K562 (cell line): Measurements from ENCODE around the gene LARP4B. TPM values are rescaled to one million over a fixed set of nuclear protein-coding genes. Genes with fewer than 3 reads are reported as not detected.
A peak's percentile ranks its signal among the peaks of the same experiment; 100 is the strongest.

ENCODE experiments used
- CEBPG ChIP-seq, 3 experiments: fragments of 200-800 bp in 1 of 3; sonication (Bioruptor generic) in 1 of 3; sonication (generic) in 1 of 3; formaldehyde crosslinking in 1 of 3; IDR thresholded peaks in 2 of 3; conservative IDR thresholded peaks in 1 of 3; 2 replicates each; pipeline versions ENCODE4 v1.6.1 to v1.8.0; 2016 to 2022; ENCODE audit warnings: missing compliant biosample characterization in 2 of 3, missing genetic modification characterization in 2 of 3, mild to moderate bottlenecking in 1 of 3, missing genetic modification reagents in 1 of 3
- EP300 ChIP-seq: IDR thresholded peaks from 2 replicates; pipeline ENCODE4 v1.6.1; 2012; ENCODE audit warnings: low read length, improper control_type of control experiment
- EZH2 ChIP-seq: IDR thresholded peaks from 2 replicates; pipeline ENCODE4 v1.6.1; 2012; ENCODE audit warnings: low read depth, mild to moderate bottlenecking, inconsistent platforms, low read length, borderline replicate concordance
- FOXJ2 ChIP-seq: fragments of 200-800 bp; sonication (Bioruptor generic); IDR thresholded peaks from 2 replicates; pipeline ENCODE4 v1.6.1; 2016; ENCODE audit warnings: missing genetic modification characterization, missing compliant biosample characterization
- HCFC1 ChIP-seq: IDR thresholded peaks from 2 replicates; pipeline ENCODE4 v1.6.1; 2012; ENCODE audit warnings: low read depth, low read length, improper control_type of control experiment
- HIVEP1 ChIP-seq: fragments of 250-450 bp; sonication (Bioruptor Pico); IDR thresholded peaks from 2 replicates; pipeline ENCODE4 v1.4.0; 2020; ENCODE audit warnings: mild to moderate bottlenecking
- HLTF ChIP-seq: fragments of 450-650 bp; IDR thresholded peaks from 2 replicates; pipeline ENCODE4 v1.6.1; 2016
- HSF4 ChIP-seq: fragments of 250-450 bp; sonication (Bioruptor Pico); IDR thresholded peaks from 2 replicates; pipeline ENCODE4 v2.1.2; 2022; ENCODE audit warnings: mild to moderate bottlenecking, moderate library complexity, borderline replicate concordance
- ILK ChIP-seq: fragments of 450-650 bp; IDR thresholded peaks from 2 replicates; pipeline ENCODE4 v1.6.1; 2016; ENCODE audit warnings: missing genetic modification characterization, low read depth, mild to moderate bottlenecking, missing compliant biosample characterization, moderate library complexity, borderline replicate concordance
- MTA1 ChIP-seq: fragments of 450-650 bp; IDR thresholded peaks from 2 replicates; pipeline ENCODE4 v1.6.1; 2017; ENCODE audit warnings: borderline replicate concordance
- RBM14 ChIP-seq: fragments of 200-400 bp; formaldehyde crosslinking; IDR thresholded peaks from 2 replicates; pipeline ENCODE4 v1.6.1; 2018; ENCODE audit warnings: low read depth, mild to moderate bottlenecking, low read length, moderate library complexity, borderline replicate concordance; ENCODE audit not compliant: insufficient read depth
- SIX5 ChIP-seq, 2 experiments: IDR thresholded peaks; 2 replicates each; pipeline ENCODE4 v1.6.1; 2011; ENCODE audit warnings: low read length in 2 of 2, borderline replicate concordance in 1 of 2, low read depth in 1 of 2, mild to moderate bottlenecking in 1 of 2, moderate library complexity in 1 of 2; ENCODE audit not compliant: insufficient read depth in 1 of 2
- SLC30A9 ChIP-seq: fragments of 250-450 bp; sonication (Bioruptor Pico); IDR thresholded peaks from 2 replicates; pipeline ENCODE4 v1.8.0; 2022; ENCODE audit warnings: mild to moderate bottlenecking, moderate library complexity
- STAG1 ChIP-seq: sonication (generic); formaldehyde crosslinking; IDR thresholded peaks from 2 replicates; pipeline ENCODE4 v1.5.0; 2020; ENCODE audit warnings: missing genetic modification reagents, borderline replicate concordance
- ZNF165 ChIP-seq: fragments of 250-450 bp; sonication (Bioruptor Pico); IDR thresholded peaks from 2 replicates; pipeline ENCODE4 v1.4.0; 2020; ENCODE audit warnings: borderline replicate concordance
- ZNF644 ChIP-seq: fragments of 200-800 bp; sonication (Bioruptor generic); IDR thresholded peaks from 2 replicates; pipeline ENCODE4 v1.6.1; 2016; ENCODE audit warnings: low read depth, missing genetic modification characterization, missing compliant biosample characterization
- ZNF778 ChIP-seq: fragments of 450-650 bp; formaldehyde crosslinking; IDR thresholded peaks from 2 replicates; pipeline ENCODE4 v1.4.0; 2020; ENCODE audit warnings: mild to moderate bottlenecking, moderate library complexity
- polyA plus RNA-seq, 8 experiments: library from polyadenylated mRNA; depleted of rRNA in 4 of 8; stranded (reverse) in 5 of 8; unstranded in 3 of 8; fragments of >200 nt; fragmentation: Nextera tagmentation in 2 of 8; fragmentation: Illumina TruSeq in 1 of 8; extraction: Ambion mirVana in 2 of 8; extraction: Trizol in 1 of 8; gene quantifications; 2 replicates each; pipeline versions ENCODE4 v1.2.1 to v1.2.3, GENCODE V29; 2011 to 2014; ENCODE audit warnings: inconsistent platforms in 1 of 8, missing spikeins in 1 of 8
- total RNA-seq, 7 experiments: library from RNA; depleted of rRNA in 6 of 7; stranded (reverse); fragments of >200 nt in 6 of 7; fragmentation: Illumina TruSeq in 2 of 7; extraction: Trizol in 2 of 7; gene quantifications; 2 replicates each; pipeline versions ENCODE4 v1.2.1 to v1.2.3, GENCODE V29; 2011 to 2021; ENCODE audit warnings: low replicate concordance in 1 of 7
- TF ChIP-seq, protein P1 (sequence below), 2 experiments: fragments of 200-800 bp in 1 of 2; sonication (Bioruptor generic) in 1 of 2; sonication (generic) in 1 of 2; formaldehyde crosslinking in 1 of 2; IDR thresholded peaks in 1 of 2; conservative IDR thresholded peaks in 1 of 2; 2 replicates each; pipeline versions ENCODE4 v1.5.0 to v1.6.1; 2016 to 2020; ENCODE audit warnings: missing compliant biosample characterization in 1 of 2, missing genetic modification characterization in 1 of 2, missing genetic modification reagents in 1 of 2
- TF ChIP-seq, protein P2 (sequence below): sonication (generic); formaldehyde crosslinking; IDR thresholded peaks from 2 replicates; pipeline ENCODE4 v1.8.0; 2023; ENCODE audit warnings: missing genetic modification reagents, mild to moderate bottlenecking, borderline replicate concordance

LARP4B gene
- total and polyA plus RNA-seq, 9 of the 15 experiments (the other 6 are each of a cell fraction or from before 2014, with no cell fraction given): 11.8 to 130 (median 42.6) TPM

DNA sequence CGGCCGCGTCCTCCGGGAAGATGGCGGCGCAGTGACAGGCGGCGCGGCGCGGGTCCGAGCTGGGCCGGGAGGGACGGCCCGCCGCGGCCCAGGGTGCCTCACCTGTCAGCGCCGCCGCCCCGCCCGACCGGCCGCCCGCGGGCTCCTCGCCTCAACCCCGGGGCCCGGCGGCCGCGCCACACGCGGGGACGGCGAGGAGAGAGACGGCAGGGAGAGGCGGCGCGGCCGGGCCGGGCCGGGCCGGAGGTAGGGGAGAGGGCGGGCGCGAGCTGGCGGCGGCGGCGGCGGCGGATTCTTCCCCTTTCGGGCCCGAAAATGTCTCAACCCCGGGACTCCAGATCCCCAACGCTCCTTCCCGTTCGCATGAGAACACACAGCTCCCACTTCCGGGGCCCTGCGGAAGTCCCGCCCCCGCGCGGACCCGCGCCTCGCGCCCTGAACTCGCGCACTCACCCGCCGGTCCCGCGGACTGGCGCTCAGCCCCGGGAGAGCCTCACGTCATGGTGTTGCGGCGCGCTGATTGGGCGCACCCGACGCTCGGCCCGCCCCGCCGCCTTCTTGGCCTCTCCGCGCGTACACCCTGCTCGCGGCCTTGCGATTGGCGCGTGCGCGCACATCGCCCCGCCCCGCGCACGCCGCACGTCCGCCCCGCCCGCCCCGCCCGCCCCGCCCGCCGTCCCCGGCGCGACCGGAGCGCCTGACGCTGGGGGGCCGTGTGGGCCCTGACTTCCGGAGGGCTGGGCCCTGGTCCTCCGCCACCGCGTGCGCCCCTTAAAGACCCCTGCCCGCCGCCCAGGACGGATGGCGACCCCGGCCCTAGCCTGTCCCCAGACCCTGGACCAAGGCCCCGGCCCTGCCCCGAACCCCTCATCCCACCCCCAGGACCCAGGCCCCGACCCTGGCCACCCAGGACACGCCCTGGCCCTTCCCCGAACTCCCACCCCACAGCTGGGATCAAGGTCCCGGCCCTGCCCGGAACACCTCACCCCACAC, at the start of gene LARP4B (continued):
- TF ChIP-seq ZNF778 (CRISPR knock-in tag): no peak
- no peak for TF ChIP-seq CEBPG (CRISPR knock-in tag; IDR thresholded peaks at IDR 0.05)
- no peak for TF ChIP-seq CEBPG (tag; conservative IDR thresholded peaks at IDR 0.05 in 1 of 2, IDR thresholded peaks at IDR 0.05 in 1 of 2)
- no peak for TF ChIP-seq SLC30A9 (CRISPR knock-in tag)
- TF ChIP-seq EP300: no peak
- TF ChIP-seq ZNF644 (tag): peak; percentile 82; the same call in 1 of the 2 replicates
- TF ChIP-seq, protein P1, sequence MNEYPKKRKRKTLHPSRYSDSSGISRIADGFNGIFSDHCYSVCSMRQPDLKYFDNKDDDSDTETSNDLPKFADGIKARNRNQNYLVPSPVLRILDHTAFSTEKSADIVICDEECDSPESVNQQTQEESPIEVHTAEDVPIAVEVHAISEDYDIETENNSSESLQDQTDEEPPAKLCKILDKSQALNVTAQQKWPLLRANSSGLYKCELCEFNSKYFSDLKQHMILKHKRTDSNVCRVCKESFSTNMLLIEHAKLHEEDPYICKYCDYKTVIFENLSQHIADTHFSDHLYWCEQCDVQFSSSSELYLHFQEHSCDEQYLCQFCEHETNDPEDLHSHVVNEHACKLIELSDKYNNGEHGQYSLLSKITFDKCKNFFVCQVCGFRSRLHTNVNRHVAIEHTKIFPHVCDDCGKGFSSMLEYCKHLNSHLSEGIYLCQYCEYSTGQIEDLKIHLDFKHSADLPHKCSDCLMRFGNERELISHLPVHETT (CRISPR knock-in tag; conservative IDR thresholded peaks at IDR 0.05 in 1 of 2, IDR thresholded peaks at IDR 0.05 in 1 of 2): peak in 1 of 2 experiments; percentile 99; a peak in 2 of 4 replicates
- no peak for TF ChIP-seq RBM14
- TF ChIP-seq, protein P2, sequence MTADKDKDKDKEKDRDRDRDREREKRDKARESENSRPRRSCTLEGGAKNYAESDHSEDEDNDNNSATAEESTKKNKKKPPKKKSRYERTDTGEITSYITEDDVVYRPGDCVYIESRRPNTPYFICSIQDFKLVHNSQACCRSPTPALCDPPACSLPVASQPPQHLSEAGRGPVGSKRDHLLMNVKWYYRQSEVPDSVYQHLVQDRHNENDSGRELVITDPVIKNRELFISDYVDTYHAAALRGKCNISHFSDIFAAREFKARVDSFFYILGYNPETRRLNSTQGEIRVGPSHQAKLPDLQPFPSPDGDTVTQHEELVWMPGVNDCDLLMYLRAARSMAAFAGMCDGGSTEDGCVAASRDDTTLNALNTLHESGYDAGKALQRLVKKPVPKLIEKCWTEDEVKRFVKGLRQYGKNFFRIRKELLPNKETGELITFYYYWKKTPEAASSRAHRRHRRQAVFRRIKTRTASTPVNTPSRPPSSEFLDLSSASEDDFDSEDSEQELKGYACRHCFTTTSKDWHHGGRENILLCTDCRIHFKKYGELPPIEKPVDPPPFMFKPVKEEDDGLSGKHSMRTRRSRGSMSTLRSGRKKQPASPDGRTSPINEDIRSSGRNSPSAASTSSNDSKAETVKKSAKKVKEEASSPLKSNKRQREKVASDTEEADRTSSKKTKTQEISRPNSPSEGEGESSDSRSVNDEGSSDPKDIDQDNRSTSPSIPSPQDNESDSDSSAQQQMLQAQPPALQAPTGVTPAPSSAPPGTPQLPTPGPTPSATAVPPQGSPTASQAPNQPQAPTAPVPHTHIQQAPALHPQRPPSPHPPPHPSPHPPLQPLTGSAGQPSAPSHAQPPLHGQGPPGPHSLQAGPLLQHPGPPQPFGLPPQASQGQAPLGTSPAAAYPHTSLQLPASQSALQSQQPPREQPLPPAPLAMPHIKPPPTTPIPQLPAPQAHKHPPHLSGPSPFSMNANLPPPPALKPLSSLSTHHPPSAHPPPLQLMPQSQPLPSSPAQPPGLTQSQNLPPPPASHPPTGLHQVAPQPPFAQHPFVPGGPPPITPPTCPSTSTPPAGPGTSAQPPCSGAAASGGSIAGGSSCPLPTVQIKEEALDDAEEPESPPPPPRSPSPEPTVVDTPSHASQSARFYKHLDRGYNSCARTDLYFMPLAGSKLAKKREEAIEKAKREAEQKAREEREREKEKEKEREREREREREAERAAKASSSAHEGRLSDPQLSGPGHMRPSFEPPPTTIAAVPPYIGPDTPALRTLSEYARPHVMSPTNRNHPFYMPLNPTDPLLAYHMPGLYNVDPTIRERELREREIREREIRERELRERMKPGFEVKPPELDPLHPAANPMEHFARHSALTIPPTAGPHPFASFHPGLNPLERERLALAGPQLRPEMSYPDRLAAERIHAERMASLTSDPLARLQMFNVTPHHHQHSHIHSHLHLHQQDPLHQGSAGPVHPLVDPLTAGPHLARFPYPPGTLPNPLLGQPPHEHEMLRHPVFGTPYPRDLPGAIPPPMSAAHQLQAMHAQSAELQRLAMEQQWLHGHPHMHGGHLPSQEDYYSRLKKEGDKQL: no peak
- no peak for TF ChIP-seq FOXJ2 (tag)
- TF ChIP-seq ILK: no peak
- no peak for TF ChIP-seq HSF4 (CRISPR knock-in tag)
- no peak for TF ChIP-seq STAG1 (CRISPR knock-in tag)
- TF ChIP-seq MTA1: no peak
- TF ChIP-seq EZH2: no peak
- TF ChIP-seq ZNF165 (CRISPR knock-in tag): no peak
- no peak for TF ChIP-seq HLTF
- TF ChIP-seq SIX5 (IDR thresholded peaks at IDR 0.05; ENCODE audit: borderline replicate concordance in 1 of 2, insufficient read depth in 1 of 2, low read depth in 1 of 2, low read length in 2 of 2): no peak
- TF ChIP-seq HIVEP1: no peak
- TF ChIP-seq HCFC1: peak; percentile 63
